ENCODE results near the gene DTNB.
A peak's percentile ranks its signal among the peaks of the same experiment; 100 is the strongest.
"Not testable (repeated sequence)": the region's sequence is repeated elsewhere in the genome, so short reads cannot be mapped to it uniquely, and the experiment has no call there.

DTNB gene

DNA sequence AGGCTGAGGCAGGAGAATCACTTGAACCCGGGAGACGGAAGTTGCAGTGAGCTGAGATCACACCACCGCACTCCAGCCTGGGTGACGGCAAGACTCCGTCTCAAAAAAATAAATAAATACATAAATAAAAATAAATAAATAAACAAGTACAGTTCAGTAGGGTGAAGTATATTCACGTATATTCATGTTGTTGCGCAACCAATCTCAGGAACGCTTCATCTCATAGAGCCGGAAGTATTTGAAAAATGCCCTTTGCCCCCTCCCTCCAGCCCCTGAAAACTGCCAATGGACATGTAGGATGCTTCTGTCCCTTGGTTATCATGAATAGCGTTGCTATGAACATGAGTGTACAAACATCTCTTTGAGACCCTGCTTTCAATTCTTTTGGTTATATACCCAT is 132.0 kb downstream of the DTNB start:
- DNase-seq (ENCODE audit: low read depth), result no peak

- DNase-seq (ENCODE audit: low read depth), result no peak
Measured at GRCh38 chr2:25539136-25539535, 134.2 kb downstream of the DTNB start.

- DNase-seq (ENCODE audit: low read depth), result no peak
Measured at GRCh38 chr2:25537526-25537925, 135.9 kb downstream of the DTNB start.

DNA sequence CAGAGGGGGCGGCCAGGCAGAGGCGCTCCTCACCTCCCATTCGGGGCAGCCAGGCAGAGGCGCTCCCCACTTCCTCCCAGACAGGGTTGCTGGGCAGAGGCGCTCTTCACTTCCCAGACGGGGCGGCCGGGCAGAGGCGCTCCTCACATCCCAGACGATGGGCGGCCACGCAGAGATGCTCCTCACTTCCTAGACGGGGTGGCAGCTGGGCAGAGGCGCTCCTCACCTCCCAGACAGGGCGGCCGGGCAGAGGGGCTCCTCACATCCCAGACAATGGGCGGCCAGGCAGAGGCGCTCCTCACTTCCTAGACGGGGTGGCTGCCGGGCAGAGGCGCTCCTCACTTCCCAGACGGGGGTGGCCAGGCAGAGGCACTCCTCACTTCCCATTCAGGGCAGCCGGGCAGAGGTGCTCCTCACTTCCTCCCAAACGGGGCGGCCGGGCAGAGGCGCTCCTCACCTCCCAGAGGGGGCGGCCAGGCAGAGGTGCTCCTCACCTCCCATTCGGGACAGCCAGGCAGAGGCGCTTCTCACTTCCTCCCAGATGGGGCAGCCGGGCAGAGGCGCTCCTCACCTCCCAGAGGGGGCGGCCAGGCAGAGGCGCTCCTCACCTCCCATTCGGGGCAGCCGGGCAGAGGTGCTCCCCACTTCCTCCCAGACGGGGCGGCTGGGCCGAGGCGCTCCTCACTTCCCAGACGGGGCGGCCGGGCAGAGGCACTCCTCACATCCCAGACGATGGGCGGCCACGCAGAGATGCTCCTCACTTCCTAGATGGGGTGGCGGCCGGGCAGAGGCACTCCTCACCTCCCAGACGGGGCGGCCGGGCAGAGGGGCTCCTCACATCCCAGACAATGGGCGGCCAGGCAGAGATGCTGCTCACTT is 137.7 kb downstream of the DTNB start:
- not testable (repeated sequence) for DNase-seq (ENCODE audit: low read depth)

GRCh38 chr2:25534937-25535336 is 138.4 kb downstream of the DTNB start:
- not testable (repeated sequence) for DNase-seq (ENCODE audit: low read depth)

- DNase-seq (ENCODE audit: low read depth), result no peak
Measured at GRCh38 chr2:25534455-25534854, 138.9 kb downstream of the DTNB start.

DNA sequence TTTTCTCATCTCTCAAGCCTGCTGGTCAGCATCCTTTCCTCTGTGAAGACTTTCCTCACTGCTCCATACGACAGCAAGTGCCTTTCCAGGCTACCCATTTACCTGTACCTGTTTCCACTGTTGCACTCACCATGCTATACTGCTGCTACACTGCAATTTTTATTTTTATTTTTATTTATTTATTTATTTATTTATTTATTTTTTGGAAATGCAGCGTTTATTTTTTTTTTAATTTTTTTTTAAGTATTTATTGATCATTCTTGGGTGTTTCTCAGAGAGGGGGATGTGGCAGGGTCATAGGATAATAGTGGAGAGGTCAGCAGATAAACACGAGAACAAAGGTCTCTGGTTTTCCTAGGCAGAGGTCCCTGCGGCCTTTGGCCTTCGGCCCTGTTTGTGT is 139.6 kb downstream of the DTNB start:
- not testable (repeated sequence) for DNase-seq (ENCODE audit: low read depth)

GRCh38 chr2:25532521-25532920 is 140.9 kb downstream of the DTNB start:
- no peak for DNase-seq (ENCODE audit: low read depth)

- no peak for DNase-seq (ENCODE audit: low read depth)
Measured at GRCh38 chr2:25529034-25529433, 144.3 kb downstream of the DTNB start.

GRCh38 chr2:25528173-25528572 is 145.2 kb downstream of the DTNB start:
- DNase-seq (ENCODE audit: low read depth), result no peak

DNA sequence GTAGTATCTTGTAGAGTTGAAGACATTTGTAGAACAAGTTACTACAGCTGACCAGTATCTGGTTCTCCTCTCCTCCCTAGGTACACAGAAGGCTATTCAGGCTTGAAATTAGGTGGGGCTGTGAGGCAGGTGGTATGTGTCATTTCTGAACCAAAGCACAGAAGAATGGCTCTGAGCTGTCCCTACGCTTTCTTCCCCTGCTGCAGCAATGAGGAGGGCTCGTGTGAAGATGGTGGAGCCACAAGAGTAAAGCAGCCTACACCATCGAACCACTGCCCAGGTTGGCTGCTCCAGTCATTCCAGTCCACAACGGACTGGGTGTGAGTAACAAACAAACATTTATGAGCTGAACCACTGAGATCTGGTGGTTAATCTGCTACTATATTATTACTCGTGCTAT is 148.9 kb downstream of the DTNB start:
- no peak for DNase-seq (ENCODE audit: low read depth)

- no peak for DNase-seq (ENCODE audit: low read depth)
Measured at GRCh38 chr2:25523060-25523459, 150.3 kb downstream of the DTNB start.

- DNase-seq (ENCODE audit: low read depth), result peak; percentile 31
Measured at GRCh38 chr2:25521665-25522387, 151.6 kb downstream of the DTNB start.

DNA sequence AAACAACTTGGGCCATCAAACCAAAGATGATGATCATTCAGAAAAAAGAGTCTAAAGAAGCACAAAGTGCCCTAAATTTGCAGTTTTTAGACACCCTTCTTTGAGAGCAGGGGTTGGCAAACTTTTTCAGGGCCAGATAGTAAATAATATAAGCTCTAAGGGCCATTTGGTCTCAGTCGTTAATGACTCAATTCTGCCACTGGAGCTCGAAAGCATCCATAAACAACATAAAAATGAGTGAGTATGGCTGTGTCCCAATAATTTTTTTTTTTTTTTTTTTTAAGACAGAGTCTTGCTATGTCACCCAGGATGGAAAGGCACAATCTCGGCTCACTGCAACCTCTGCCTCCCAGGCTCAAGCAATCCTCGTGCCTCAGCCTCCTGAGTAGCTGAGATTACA is 152.3 kb downstream of the DTNB start:
- DNase-seq (ENCODE audit: low read depth), result no peak

DNA sequence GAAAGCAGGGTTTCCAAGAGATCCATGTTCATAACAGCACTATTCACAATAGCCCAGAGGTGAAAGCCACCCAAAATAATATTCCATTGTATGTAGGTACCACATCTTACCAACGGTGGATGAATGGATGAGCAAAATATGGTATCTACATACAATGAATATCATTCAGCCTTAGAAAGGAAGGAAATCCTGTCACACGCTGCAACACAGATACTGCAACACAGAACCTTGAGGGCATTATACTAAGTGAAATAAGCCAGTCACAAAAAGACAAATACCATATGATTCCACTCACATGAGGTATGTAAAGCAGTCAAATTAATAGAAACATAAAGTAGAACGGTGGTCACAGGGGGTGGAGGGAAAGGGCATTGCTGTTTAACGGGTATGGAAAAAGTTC is 155.7 kb downstream of the DTNB start:
- no peak for DNase-seq (ENCODE audit: low read depth)

DNA sequence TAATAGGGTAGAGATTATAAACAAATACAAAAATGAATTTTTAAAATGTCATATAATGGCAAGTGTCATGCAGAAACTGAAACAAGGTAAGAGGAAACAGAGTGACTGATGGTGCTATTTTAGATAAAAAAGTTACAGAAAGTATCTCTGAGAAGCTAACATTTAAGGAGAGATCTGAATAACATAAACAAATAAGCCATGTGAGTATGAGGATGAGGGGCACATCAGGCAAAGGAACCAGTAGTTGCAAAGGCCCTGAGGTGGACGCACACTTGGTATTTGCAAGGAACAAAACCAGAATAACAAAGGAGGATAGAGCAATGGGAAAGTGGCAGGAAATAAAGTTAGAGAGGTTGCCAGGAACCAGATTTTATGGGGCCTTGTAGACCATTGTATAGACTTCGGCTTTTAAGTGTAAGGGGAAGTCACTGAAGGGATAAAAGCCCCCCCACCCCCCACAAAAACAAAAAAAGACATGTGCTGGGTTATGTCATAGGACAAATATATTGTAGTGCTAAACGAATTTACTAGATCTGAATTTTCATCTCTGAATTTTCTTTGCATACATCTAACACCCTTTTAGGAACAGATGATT is 159.2 kb downstream of the DTNB start:
- DNase-seq (ENCODE audit: low read depth), result no peak

DNA sequence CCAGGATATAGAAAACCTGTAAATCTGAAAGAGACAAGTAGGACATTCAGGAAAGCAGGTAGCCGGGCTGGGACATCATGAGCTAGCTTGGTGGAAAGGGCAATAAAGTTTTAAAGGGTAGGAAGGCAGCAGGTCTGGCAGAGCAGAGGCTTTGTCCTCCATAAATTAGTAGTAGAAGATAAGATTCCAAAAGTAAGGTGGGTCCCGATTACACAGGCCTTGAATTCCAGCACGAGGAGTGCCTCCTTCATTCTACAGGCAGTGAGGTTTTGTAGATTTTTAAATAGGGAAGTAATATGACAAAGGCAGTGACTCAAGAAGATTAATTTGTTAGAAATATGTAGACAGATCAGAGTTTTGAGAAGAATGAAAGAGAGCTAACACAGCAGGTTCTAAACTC is 160.7 kb downstream of the DTNB start:
- no peak for DNase-seq (ENCODE audit: low read depth)

DNA sequence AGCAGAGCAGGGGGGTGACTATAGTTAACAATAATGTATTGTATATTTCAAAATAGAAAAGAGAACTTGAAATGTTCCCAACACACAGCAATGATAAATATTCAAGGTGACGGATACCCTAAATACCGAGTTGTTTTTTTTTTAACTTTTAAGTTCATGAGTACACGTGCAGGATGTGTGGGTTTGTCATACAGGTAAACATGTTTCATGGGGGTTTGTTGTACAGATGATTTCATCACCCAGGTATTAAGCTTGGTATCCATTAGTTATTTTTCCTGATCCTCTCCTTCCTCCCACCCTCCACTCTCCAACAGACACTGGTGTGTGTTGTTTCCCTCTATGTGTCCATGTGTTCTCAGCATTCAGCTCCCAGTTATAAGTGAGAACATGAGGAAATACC is 167.2 kb downstream of the DTNB start:
- no peak for DNase-seq (ENCODE audit: low read depth)

DNA sequence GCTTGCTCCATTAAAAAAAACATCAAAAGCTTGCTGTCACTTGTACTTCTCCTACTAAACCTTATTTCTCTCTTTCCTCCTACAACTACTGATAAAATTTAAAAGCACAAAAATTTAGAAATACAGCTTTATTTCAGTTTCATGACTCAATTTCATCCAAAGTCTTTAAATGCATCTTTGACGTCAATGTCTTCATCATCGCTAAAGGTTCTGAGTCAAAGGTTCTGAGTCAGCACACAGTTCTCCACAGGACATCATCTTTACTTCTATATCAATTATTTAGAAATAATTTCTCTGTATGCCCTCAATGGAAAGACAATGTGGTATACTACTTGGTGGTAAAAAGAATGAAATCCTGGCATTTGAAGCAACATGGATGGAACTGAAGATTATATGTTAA is 167.8 kb downstream of the DTNB start:
- no peak for DNase-seq (ENCODE audit: low read depth)

- no peak for DNase-seq (ENCODE audit: low read depth)
Measured at GRCh38 chr2:25505182-25505581, 168.2 kb downstream of the DTNB start.

- no peak for DNase-seq (ENCODE audit: low read depth)
Measured at GRCh38 chr2:25504266-25504665, 169.1 kb downstream of the DTNB start.

DNA sequence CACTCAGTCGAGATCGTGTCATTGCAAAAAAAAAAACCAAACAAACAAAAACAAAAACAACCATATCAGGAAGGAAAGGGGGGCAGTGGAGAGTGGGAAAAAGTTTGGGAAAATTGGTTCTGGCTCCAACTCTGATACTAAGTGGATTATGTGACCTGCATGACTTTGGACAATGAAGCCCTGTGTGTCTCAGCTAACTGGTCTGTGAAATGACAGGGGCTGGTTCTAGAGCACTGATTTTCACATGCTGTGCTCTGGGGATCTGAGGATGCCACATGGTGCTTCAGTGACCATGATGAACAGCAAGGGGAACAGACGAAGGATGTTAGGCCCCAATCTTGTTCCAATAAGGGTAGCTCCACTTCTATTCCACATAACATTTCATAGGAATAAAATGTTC is 174.2 kb downstream of the DTNB start:
- DNase-seq (ENCODE audit: low read depth), result no peak

DNA sequence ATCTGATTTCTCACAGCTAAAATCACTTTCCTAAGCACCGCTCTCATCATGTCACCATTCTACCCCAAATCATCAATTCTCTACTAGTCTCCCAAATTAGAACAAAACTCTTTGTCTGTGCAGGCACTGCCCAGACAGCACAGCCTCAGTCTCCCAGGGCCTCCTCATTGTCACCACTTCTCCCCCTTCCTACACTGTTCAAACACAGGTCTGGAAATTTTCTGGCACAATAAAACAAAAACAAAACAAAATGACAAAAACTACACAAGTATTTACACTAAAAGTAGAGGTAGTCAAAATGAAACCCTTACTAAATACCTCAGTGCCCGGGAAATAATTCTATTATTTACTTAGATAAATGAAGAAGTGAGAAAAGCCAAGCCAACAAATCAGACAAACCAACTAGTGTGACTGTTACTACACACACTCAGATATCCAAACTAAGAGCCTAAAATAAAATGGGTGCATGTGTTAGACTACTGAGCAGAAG is 175.4 kb downstream of the DTNB start:
- no peak for DNase-seq (ENCODE audit: low read depth)
